PC-3 (cell line): ENCODE data around the gene H2AZ2.

ENCODE experiments used
- CTCF ChIP-seq: fragments of 300-600 bp; sonication (generic); conservative IDR thresholded peaks from 2 replicates; pipeline ENCODE4 v1.5.1; 2017; ENCODE audit warnings: antibody characterized with exemption, low read depth, mild to moderate bottlenecking, low read length
- EZH2 ChIP-seq: fragments of 300-600 bp; sonication (generic); IDR thresholded peaks from one replicate; pipeline ENCODE4 v1.6.1; 2017; ENCODE audit warnings: antibody characterized with exemption, mild to moderate bottlenecking, low read length; ENCODE audit not compliant: unreplicated experiment
- EZH2phosphoT487 ChIP-seq: fragments of 300-600 bp; sonication (generic); IDR thresholded peaks from 2 replicates; pipeline ENCODE4 v1.6.1; 2018; ENCODE audit warnings: mild to moderate bottlenecking, antibody characterized with exemption, low read length, borderline replicate concordance

- TF ChIP-seq CTCF (no peak), EZH2 (no peak), EZH2phosphoT487 (no peak)
These were observed 65.4 kb downstream of the H2AZ2 start for GRCh38 chr7:44782460-44782859.
